Hepatic stellate cell (primary cell): ENCODE measurements around the gene OR52B2.
"Not testable (repeated sequence)": the region's sequence is repeated elsewhere in the genome, so short reads cannot be mapped to it uniquely, and the experiment has no call there.

Experiments used
- DNase-seq: peaks from one replicate; pipeline ENCODE4 v3.0.0; 2011; ENCODE audit warnings: low spot score

Gene OR52B2

DNA sequence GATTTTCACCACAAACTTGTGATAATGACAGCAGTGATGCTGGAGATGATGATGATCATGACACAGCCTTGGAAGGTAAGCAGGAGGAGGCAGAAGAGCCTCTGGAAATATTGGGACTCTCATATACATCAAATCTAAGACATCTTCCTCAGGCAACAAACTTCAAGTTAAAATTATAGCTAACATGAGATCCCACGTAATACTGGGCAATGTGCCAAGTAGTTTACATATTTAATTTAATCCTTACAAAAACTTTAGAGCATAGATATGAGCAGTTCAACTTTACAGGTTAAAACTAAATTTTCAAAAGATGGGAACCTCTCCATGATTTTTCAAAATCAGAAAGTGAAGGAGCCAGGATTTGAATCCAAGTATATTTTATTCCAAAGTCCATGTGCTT lies 19.0 kb downstream of the OR52B2 start:
- DNase-seq = no peak

DNA sequence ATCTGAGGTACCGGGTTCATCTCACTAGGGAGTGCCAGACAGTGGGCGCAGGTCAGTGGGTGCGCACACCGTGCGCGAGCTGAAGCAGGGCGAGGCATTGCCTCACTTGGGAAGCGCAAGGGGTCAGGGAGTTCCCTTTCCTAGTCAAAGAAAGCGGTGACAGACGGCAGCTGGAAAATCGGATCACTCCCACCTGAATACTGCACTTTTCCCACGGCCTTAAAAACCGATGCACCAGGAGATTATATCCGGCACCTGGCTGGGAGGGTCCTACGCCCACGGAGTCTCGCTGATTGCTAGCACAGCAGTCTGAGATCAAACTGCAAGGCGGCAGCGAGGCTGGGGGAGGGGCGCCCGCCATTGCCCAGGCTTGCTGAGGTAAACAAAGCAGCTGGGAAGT lies 26.4 kb downstream of the OR52B2 start:
- not testable (repeated sequence) for DNase-seq

DNA sequence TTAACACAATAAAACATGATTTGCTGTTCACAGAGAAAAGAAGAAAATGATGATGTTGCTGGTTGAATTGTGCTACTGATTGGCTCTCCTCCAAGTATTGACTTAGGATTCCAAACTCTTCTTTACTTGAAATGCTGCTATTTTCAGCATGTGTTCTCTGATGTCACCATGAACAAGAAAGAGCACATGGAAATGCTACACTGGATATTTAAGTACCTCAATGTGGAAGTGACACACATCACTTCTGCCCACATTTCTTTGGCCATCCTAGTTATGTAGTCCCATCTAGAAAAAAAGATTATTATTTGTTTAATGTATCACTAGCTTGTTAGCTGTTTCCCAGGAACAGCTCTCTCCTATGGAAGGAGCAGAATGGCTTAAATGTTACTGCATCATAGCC lies 27.2 kb downstream of the OR52B2 start:
- DNase-seq = no peak

DNA sequence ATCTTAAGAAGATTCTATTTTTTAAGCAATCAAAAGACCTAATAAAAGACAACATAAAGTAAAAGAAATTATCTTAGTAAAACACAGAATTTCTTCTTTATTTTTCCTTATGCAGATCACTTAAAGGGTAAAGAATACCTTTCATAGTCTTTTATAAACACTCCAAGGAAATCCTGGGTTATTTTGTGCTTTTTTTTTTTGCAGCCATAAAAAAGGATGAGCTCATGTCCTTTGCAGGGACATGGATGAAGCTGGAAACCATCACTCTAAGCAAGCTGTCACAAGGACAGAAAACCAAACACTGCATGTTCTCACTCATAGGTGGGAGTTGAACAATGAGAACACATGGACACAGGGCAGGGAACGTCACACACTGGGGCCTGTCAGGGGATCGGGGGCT lies 34.2 kb downstream of the OR52B2 start:
- not testable (repeated sequence) for DNase-seq

DNA sequence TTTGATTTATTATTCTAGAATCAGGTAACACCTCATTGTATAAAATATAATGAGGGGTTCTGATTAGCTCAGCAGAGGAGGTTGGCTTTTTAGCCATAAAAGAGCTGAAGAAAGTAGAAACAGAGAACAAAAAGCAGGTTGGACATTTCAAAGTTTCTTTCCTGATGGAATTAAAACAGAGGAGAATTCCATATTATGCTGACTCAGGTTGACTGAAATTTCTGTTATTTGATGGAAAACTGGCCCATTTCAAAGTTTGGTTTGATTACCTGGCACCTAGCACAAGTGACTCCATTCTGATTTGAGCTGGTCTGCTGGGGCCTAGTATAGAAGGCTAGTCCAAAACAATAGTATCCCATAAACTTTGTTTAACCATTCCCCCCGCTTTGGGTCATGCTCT lies 37.7 kb downstream of the OR52B2 start:
- no peak for DNase-seq

DNA sequence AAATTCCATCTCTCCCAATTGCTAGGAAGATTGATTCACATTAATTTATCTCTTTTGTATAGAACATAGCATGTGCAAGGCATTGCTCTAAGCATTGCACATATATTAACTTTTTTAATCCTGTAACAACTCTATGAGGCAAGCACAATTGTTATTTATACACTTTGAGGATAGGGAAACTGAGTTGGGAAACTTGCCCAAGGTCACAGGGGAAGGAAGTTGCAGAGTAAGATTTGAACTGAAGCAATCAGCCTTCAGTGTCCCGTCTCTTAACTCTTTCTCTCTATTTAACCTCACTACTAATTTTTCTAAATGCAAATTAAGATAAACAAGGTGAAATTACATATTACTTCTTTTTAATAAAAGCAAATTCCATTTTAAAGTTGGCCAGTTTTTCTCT lies 40.5 kb downstream of the OR52B2 start:
- no peak for DNase-seq

DNA sequence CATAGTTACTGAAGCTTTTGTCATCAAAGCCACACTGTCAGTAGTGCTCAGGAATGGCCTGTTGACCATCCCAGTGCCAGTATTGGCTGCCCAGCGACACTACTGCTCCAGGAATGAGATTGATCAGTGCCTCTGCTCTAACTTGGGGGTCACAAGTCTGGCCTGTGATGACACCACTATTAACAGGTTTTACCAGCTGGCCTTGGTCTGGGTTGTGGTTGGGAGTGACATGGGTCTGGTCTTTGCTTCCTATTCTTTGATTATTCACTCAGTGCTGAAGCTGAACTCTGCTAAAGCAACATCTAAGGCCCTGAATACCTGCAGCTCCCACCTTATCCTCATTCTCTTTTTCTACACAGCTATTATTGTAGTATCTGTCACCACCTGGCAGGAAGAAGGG lies 41.1 kb downstream of the OR52B2 start:
- DNase-seq = no peak

DNA sequence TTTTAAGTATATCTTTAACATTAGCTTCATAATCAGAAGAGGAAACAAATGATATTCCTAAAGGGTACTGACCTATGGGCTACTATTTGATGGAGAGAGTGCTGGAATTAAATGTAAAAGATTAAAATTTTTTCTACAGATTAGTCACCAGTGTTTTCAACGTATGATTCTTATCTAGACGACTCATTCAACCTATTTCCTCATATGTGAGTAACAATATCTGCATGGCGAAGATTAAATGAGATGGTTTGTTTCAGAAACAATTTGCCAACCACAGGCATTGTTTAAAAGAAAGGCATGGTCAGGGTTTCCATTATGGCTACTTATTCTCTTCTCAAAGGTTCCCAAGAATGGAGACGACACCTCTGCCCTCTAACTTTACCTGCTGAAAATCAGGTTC lies 42.2 kb downstream of the OR52B2 start:
- no peak for DNase-seq

DNA sequence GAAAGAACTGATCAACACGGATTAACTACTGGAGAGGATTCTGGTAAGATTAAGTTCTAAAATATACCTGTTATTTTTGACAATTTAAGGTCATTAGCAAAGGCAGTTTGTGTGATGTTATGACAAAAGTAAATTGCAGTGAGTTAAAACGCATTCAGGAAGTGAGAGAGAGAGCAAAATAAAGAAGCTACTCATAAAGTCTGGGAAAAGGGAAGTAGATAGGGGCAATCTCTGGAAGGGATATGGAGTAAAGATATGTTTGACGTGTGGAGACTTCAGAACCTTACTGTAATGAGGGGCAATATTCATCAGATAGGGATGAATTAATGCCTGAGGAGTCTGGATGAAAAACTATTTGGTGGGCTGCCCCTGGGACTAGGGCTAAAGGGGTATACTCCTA lies 45.9 kb downstream of the OR52B2 start:
- DNase-seq = no peak
